KMS-11 (cell line): ENCODE measurements around the gene MRPL9.

Experiments
- H2AFZ ChIP-seq: fragments of 200-600 bp; sonication (generic); 2 replicates; pipeline ENCODE4 v1.6.1; 2016; ENCODE audit warnings: antibody characterized with exemption, mixed run types, low read depth
- H3K27ac ChIP-seq: fragments of 200-600 bp; sonication (generic); 2 replicates; pipeline ENCODE4 v1.6.1; 2016; ENCODE audit warnings: mild to moderate bottlenecking, mixed run types
- H3K27me3 ChIP-seq: fragments of 200-600 bp; sonication (generic); 2 replicates; pipeline ENCODE4 v1.6.1; 2017; ENCODE audit warnings: mild to moderate bottlenecking, low read depth, mixed run types, moderate library complexity; ENCODE audit not compliant: insufficient read depth
- H3K36me3 ChIP-seq: fragments of 200-600 bp; sonication (generic); 2 replicates; pipeline ENCODE4 v1.6.1; 2017; ENCODE audit warnings: mild to moderate bottlenecking, mixed run types; ENCODE audit not compliant: insufficient read depth
- H3K4me1 ChIP-seq: fragments of 200-600 bp; sonication (generic); 2 replicates; pipeline ENCODE4 v1.6.1; 2016; ENCODE audit warnings: mild to moderate bottlenecking, low read depth, mixed run types; ENCODE audit not compliant: poor library complexity, severe bottlenecking
- H3K4me2 ChIP-seq: fragments of 200-600 bp; sonication (generic); 2 replicates; pipeline ENCODE4 v1.7.0; 2016; ENCODE audit warnings: mild to moderate bottlenecking, mixed run types
- H3K4me3 ChIP-seq: fragments of 200-600 bp; sonication (generic); IDR thresholded peaks from 2 replicates; pipeline ENCODE4 v1.6.1; 2017; ENCODE audit warnings: low read depth, low read length, mixed read lengths; ENCODE audit not compliant: insufficient read depth
- H3K79me2 ChIP-seq: fragments of 200-600 bp; sonication (generic); 2 replicates; pipeline ENCODE4 v1.6.1; 2016; ENCODE audit warnings: low read depth, mixed run types; ENCODE audit not compliant: insufficient read depth
- H3K9ac ChIP-seq: fragments of 200-600 bp; sonication (generic); 2 replicates; pipeline ENCODE4 v1.6.1; 2016; ENCODE audit warnings: mild to moderate bottlenecking, mixed run types
- H4K20me1 ChIP-seq: fragments of 200-600 bp; sonication (generic); 2 replicates; pipeline ENCODE4 v1.6.1; 2016; ENCODE audit warnings: mild to moderate bottlenecking, mixed run types; ENCODE audit not compliant: insufficient read depth
- CTCF ChIP-seq: fragments of 200-600 bp; sonication (generic); conservative IDR thresholded peaks from 2 replicates; pipeline ENCODE4 v1.6.1; 2017; ENCODE audit warnings: low read depth, mild to moderate bottlenecking, antibody characterized with exemption, low read length, moderate library complexity, mixed read lengths

MRPL9 gene

GRCh38 chr1:151807766-151808165 is 44.5 kb upstream of the MRPL9 start:
- Histone ChIP-seq H3K36me3 (no peaks in the 10 kb centered on the region), H4K20me1 (no peaks in the 10 kb centered on the region), H2AFZ (no peak overlapping the region), H3K27ac (no peak overlapping the region), H3K27me3 (peaks cover 30% of the 10 kb centered on the region; the same call in 1 of the 2 replicates), H3K4me1 (no peaks in the 10 kb centered on the region), H3K4me3 (no peak overlapping the region), H3K4me2 (no peak overlapping the region), H3K79me2 (no peaks in the 10 kb centered on the region), H3K9ac (no peak overlapping the region)
- TF ChIP-seq CTCF = no peak

- H3K27me3 ChIP-seq = peaks cover 30% of the 10 kb centered on the region; the same call in 1 of the 2 replicates
- H3K27ac ChIP-seq = no peak overlapping the region
- no peaks in the 10 kb centered on the region for H3K36me3 ChIP-seq
- no peaks in the 10 kb centered on the region for H3K4me1 ChIP-seq
- no peak overlapping the region for H3K4me2 ChIP-seq
- no peak overlapping the region for H3K9ac ChIP-seq
- TF ChIP-seq CTCF = no peak
- no peaks in the 10 kb centered on the region for H4K20me1 ChIP-seq
- H3K79me2 ChIP-seq = no peaks in the 10 kb centered on the region
- no peak overlapping the region for H2AFZ ChIP-seq
- H3K4me3 ChIP-seq = no peak overlapping the region
These were observed 43.8 kb upstream of the MRPL9 start for GRCh38 chr1:151807131-151807530.

- Histone ChIP-seq H3K9ac (no peak overlapping the region), H2AFZ (no peak overlapping the region), H3K36me3 (no peaks in the 10 kb centered on the region), H4K20me1 (no peaks in the 10 kb centered on the region), H3K4me2 (no peak overlapping the region), H3K27me3 (peaks cover 30% of the 10 kb centered on the region; the same call in 1 of the 2 replicates), H3K4me1 (no peaks in the 10 kb centered on the region), H3K79me2 (no peaks in the 10 kb centered on the region), H3K27ac (no peak overlapping the region), H3K4me3 (no peak overlapping the region)
- no peak for TF ChIP-seq CTCF
These were observed 42.9 kb upstream of the MRPL9 start for GRCh38 chr1:151806170-151806569.

- Histone ChIP-seq H3K4me3 (no peak within 1 kb of the TSS), H3K27ac (no peak within 1 kb of the TSS), H4K20me1 (no peaks in the 10 kb centered on the region), H3K4me1 (no peaks in the 10 kb centered on the region), H2AFZ (no peak within 1 kb of the TSS), H3K27me3 (peaks cover 30% of the 10 kb centered on the region; the same call in 1 of the 2 replicates), H3K36me3 (no peaks in the 10 kb centered on the region), H3K79me2 (no peaks in the 10 kb centered on the region), H3K9ac (no peak within 1 kb of the TSS), H3K4me2 (no peak within 1 kb of the TSS)
- TF ChIP-seq CTCF = no peak
These were observed 41.9 kb upstream of the MRPL9 start, which contains the start of gene LINGO4 for GRCh38 chr1:151805066-151805820. Gene LINGO4, minus strand, starts transcription at chr1:151805419. Its CDS starts 2,715 bp downstream, at chr1:151802704.
